HG02970 (cell line): ENCODE data around the gene SLC2A4RG.

Experiments used
- ATAC-seq: cut with Tn5 transposase; IDR thresholded peaks from one replicate; pipeline ENCODE4 v1.9.1; 2021; ENCODE audit warnings: mild to moderate bottlenecking, moderate library complexity, moderate number of reproducible peaks; ENCODE audit not compliant: unreplicated experiment, low FRiP score

The SLC2A4RG gene

GRCh38 chr20:63739130-63740069, at the start of gene SLC2A4RG:
Gene SLC2A4RG, plus strand, starts transcription at chr20:63739776. Its CDS starts 137 bp downstream, at chr20:63739913.
- ATAC-seq, result peak; percentile 41

GRCh38 chr20:63690003-63690897, 49.3 kb upstream of the SLC2A4RG start:
- no peak for ATAC-seq

GRCh38 chr20:63690898-63691710, 48.5 kb upstream of the SLC2A4RG start:
- ATAC-seq, result no peak

- ATAC-seq, result no peak
Observed at GRCh38 chr20:63691711-63692435, 47.7 kb upstream of the SLC2A4RG start.

- ATAC-seq, result no peak
Observed at GRCh38 chr20:63692436-63693082, 47.0 kb upstream of the SLC2A4RG start.

- no peak for ATAC-seq
Observed at GRCh38 chr20:63693083-63693732, 46.4 kb upstream of the SLC2A4RG start.

- ATAC-seq, result no peak
Observed at GRCh38 chr20:63693733-63694583, 45.6 kb upstream of the SLC2A4RG start.

GRCh38 chr20:63694584-63695423, 44.8 kb upstream of the SLC2A4RG start:
- no peak for ATAC-seq

GRCh38 chr20:63695424-63696305, 43.9 kb upstream of the SLC2A4RG start:
- no peak for ATAC-seq

- no peak for ATAC-seq
Observed at GRCh38 chr20:63696306-63696627, 43.3 kb upstream of the SLC2A4RG start.

- no peak for ATAC-seq
Observed at GRCh38 chr20:63696628-63697356, 42.8 kb upstream of the SLC2A4RG start, which contains the start of gene TNFRSF6B. Gene TNFRSF6B, plus strand, starts transcription at chr20:63696652. Its CDS starts 116 bp downstream, at chr20:63696768.

GRCh38 chr20:63697357-63697867, 42.2 kb upstream of the SLC2A4RG start:
- ATAC-seq, result no peak

- no peak for ATAC-seq
Observed at GRCh38 chr20:63697868-63698545, 41.6 kb upstream of the SLC2A4RG start.

GRCh38 chr20:63698739-63699465, 40.7 kb upstream of the SLC2A4RG start:
- ATAC-seq, result no peak
